ENCODE data around the gene TLK2. TPM values are rescaled to one million over a fixed set of nuclear protein-coding genes. Genes with fewer than 3 reads are reported as not detected.
"Not testable (repeated sequence)": the region's sequence is repeated elsewhere in the genome, so short reads cannot be mapped to it uniquely, and the experiment has no call there.

The TLK2 gene
- total and polyA plus RNA-seq, 9 donors = 23.4 to 50.2 (median 35.7) TPM

- WGBS, 3 donors = 22 to 35% (median 28%) methylated on average over 1 of the region's 1 CpG
- H3K27me3 ChIP-seq = no peaks in the 10 kb centered on the region
- intact Hi-C loops (cut with DNase I) = no loop called here
- H3K4me1 ChIP-seq (ENCODE audit: insufficient read depth) = no peaks in the 10 kb centered on the region
- TF ChIP-seq EP300 (IDR thresholded peaks at IDR 0.05) (no peak), POLR2A (IDR thresholded peaks at IDR 0.05) (no peak), CTCF (IDR thresholded peaks at IDR 0.05) (no peak)
- DNase-seq = no peak
- H3K9me3 ChIP-seq = no peaks in the 10 kb centered on the region
- H3K36me3 ChIP-seq = no peaks in the 10 kb centered on the region
- no peak overlapping the region for H3K4me3 ChIP-seq
- no peak overlapping the region for H3K27ac ChIP-seq
Measured at GRCh38 chr17:62600805-62601204, 122.2 kb downstream of the TLK2 start.

DNA sequence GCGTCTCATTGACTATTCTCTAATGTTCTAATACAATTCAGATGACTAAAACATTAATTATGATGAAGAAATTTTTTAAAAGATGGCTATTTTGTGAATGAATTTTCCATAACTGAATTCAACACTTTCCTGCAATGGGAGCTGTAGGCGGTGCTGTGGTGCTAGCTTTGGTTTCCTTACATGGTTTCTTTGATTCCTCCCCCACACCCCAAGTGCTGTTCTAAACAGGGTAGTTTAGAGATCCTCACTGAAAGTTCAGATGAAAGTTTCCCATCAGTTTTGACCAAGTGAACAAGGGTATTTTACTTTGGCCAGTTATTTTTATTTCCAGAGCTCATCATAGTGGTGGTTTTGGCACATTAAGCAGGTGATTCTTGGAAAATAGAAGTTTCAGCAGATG is 122.8 kb downstream of the TLK2 start:
- Histone ChIP-seq H3K36me3 (no peaks in the 10 kb centered on the region), H3K4me3 (no peak overlapping the region), H3K27ac (no peak overlapping the region), H3K4me1 (ENCODE audit: insufficient read depth) (no peaks in the 10 kb centered on the region), H3K27me3 (no peaks in the 10 kb centered on the region), H3K9me3 (no peaks in the 10 kb centered on the region)
- WGBS, 3 donors = 55 to 56% (median 56%) methylated on average over 2 of the region's 2 CpGs
- intact Hi-C loops (cut with DNase I) = no loop called here
- TF ChIP-seq CTCF (IDR thresholded peaks at IDR 0.05) = no peak
- no peak for TF ChIP-seq EP300 (IDR thresholded peaks at IDR 0.05)
- no peak for TF ChIP-seq POLR2A (IDR thresholded peaks at IDR 0.05)
- DNase-seq = no peak

DNA sequence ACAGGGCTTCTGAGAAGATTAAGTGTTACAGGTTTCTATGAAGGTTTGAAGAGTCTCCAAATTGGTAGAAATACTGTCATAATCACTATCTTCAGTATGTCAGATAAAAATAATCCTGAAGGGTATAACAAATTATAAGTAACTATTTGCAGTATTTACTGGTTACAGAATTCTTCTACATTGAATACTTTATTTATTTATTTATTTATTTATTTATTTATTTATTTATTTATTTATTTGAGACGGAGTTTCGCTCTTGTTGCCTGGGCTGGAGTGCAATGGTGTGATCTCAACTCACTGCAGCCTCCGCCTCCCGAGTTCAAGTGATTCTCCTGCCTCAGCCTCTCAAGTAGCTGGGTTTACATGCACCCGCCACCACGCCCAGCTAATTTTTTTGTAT is 125.2 kb downstream of the TLK2 start:
- DNase-seq; H3K27me3 ChIP-seq; H3K36me3 ChIP-seq; intact Hi-C loops (cut with DNase I); H3K4me3 ChIP-seq; H3K27ac ChIP-seq; H3K4me1 ChIP-seq (ENCODE audit: insufficient read depth); H3K9me3 ChIP-seq: not testable (repeated sequence)
- WGBS, 3 donors = 97% methylated on average over 6 of the region's 6 CpGs

DNA sequence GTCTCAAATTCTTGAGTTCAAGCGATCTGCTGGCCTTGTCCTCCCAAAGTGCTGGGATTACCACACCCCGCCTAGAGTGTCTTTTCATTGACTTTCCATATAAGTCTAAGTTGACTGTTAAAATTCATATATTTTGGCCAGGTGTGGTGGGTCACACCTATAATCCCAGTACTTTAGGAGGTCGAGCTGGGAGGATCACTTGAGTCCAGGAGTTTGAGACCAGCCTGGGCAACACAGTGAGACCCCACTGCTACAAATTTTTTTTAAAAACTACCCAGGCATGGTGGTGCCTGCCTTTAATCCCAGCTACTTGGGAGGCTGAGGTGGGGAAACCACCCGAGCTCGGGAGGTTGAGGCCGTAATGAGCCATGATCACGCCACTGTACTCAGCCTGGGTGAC is 127.0 kb downstream of the TLK2 start:
- intact Hi-C loops (cut with DNase I) = no loop called here
- Histone ChIP-seq H3K4me3 (no peak overlapping the region), H3K27me3 (no peaks in the 10 kb centered on the region), H3K9me3 (no peaks in the 10 kb centered on the region), H3K36me3 (no peaks in the 10 kb centered on the region), H3K27ac (no peak overlapping the region), H3K4me1 (ENCODE audit: insufficient read depth) (no peaks in the 10 kb centered on the region)
- 96 to 97% (median 96%) methylated on average over 7 of the region's 7 CpGs for WGBS, 3 donors
- no peak for DNase-seq
- no peak for TF ChIP-seq EP300 (IDR thresholded peaks at IDR 0.05)
- TF ChIP-seq POLR2A (IDR thresholded peaks at IDR 0.05) = no peak
- TF ChIP-seq CTCF (IDR thresholded peaks at IDR 0.05) = no peak

GRCh38 chr17:62611292-62611691 is 132.7 kb downstream of the TLK2 start:
- H3K9me3 ChIP-seq = no peaks in the 10 kb centered on the region
- H3K27me3 ChIP-seq = no peaks in the 10 kb centered on the region
- no peaks in the 10 kb centered on the region for H3K36me3 ChIP-seq
- no peak overlapping the region for H3K4me3 ChIP-seq
- WGBS, 3 donors = 94 to 97% (median 95%) methylated on average over 5 of the region's 5 CpGs
- DNase-seq = no peak
- TF ChIP-seq EP300 (IDR thresholded peaks at IDR 0.05) (no peak), CTCF (IDR thresholded peaks at IDR 0.05) (no peak), POLR2A (IDR thresholded peaks at IDR 0.05) (no peak)
- intact Hi-C loops (cut with DNase I) = no loop called here
- peaks cover 3% of the 10 kb centered on the region for H3K4me1 ChIP-seq (ENCODE audit: insufficient read depth)
- H3K27ac ChIP-seq = no peak overlapping the region
